ENCODE data around the gene TBC1D22B.

Gene TBC1D22B

GRCh38 chr6:37309692-37310091, 52.1 kb downstream of the TBC1D22B start:
- Histone ChIP-seq H3K36me3 (peaks cover 59% of the 10 kb centered on the region), H3K27me3 (no peaks in the 10 kb centered on the region), H3K27ac (no peak overlapping the region), H3K4me3 (ENCODE audit: low read depth in 1 of 2, low read length in 1 of 2) (no peak overlapping the region), H3K4me1 (ENCODE audit: control insufficient read depth in 1 of 2, insufficient read depth in 1 of 2, low read depth in 1 of 2, low read length in 1 of 2) (no peaks in the 10 kb centered on the region), H3K9me3 (no peaks in the 10 kb centered on the region)
- TF ChIP-seq, protein P1, sequence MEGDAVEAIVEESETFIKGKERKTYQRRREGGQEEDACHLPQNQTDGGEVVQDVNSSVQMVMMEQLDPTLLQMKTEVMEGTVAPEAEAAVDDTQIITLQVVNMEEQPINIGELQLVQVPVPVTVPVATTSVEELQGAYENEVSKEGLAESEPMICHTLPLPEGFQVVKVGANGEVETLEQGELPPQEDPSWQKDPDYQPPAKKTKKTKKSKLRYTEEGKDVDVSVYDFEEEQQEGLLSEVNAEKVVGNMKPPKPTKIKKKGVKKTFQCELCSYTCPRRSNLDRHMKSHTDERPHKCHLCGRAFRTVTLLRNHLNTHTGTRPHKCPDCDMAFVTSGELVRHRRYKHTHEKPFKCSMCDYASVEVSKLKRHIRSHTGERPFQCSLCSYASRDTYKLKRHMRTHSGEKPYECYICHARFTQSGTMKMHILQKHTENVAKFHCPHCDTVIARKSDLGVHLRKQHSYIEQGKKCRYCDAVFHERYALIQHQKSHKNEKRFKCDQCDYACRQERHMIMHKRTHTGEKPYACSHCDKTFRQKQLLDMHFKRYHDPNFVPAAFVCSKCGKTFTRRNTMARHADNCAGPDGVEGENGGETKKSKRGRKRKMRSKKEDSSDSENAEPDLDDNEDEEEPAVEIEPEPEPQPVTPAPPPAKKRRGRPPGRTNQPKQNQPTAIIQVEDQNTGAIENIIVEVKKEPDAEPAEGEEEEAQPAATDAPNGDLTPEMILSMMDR (IDR thresholded peaks at IDR 0.05), result no peak

- Histone ChIP-seq H3K9me3 (no peaks in the 10 kb centered on the region), H3K27ac (no peak overlapping the region), H3K4me3 (ENCODE audit: low read depth in 1 of 2, low read length in 1 of 2) (no peak overlapping the region), H3K4me1 (ENCODE audit: control insufficient read depth in 1 of 2, insufficient read depth in 1 of 2, low read depth in 1 of 2, low read length in 1 of 2) (no peaks in the 10 kb centered on the region), H3K27me3 (no peaks in the 10 kb centered on the region), H3K36me3 (peaks cover 60% of the 10 kb centered on the region)
- TF ChIP-seq, protein P1 (IDR thresholded peaks at IDR 0.05), result no peak
These were observed 53.4 kb downstream of the TBC1D22B start for GRCh38 chr6:37310966-37311365.

- no peaks in the 10 kb centered on the region for H3K4me1 ChIP-seq (ENCODE audit: control insufficient read depth in 1 of 2, insufficient read depth in 1 of 2, low read depth in 1 of 2, low read length in 1 of 2)
- H3K9me3 ChIP-seq, result no peaks in the 10 kb centered on the region
- no peak overlapping the region for H3K27ac ChIP-seq
- H3K36me3 ChIP-seq, result peaks cover 62% of the 10 kb centered on the region
- no peaks in the 10 kb centered on the region for H3K27me3 ChIP-seq
- H3K4me3 ChIP-seq (ENCODE audit: low read depth in 1 of 2, low read length in 1 of 2), result no peak overlapping the region
- TF ChIP-seq, protein P1 (IDR thresholded peaks at IDR 0.05), result no peak
These were observed 54.3 kb downstream of the TBC1D22B start for GRCh38 chr6:37311741-37312473.

DNA sequence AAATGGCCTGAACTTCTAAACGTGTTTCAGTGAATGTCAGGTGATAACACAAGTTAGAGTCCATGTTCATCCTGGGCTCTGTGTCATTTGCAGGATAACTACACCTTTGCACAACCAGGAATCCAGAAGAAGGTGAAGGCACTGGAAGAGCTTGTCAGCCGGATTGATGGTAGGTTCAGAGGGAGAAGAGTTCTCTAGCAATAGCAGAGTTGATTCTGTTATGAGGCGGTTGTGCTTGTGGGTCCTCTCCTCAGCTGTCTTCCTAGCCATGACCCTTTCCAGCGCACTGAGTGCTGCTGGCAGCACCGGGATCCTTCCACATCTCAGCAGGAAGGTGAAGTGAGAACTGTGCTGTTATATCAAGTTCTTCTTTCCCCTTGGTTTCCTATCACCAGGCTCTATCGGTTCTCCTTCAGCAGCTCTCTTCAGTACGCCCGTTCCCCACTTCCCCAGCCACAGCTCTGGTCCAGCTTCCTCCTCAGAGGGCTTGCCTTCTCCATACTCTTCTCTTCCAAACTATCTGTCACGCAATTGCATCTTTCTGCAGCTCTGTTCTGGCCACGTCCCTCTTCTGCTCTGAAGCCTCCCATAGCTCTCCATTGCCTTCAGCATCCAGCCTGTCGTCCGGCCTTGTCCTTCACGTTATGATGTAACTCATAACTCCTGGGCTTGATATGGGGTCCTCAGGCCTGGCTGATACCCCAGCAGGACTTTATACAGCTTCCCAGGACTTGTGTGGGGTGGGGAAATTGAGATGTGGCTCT, 56.3 kb downstream of the TBC1D22B start:
- Histone ChIP-seq H3K4me3 (ENCODE audit: low read depth in 1 of 2, low read length in 1 of 2) (no peak overlapping the region), H3K27ac (no peak overlapping the region), H3K9me3 (no peaks in the 10 kb centered on the region), H3K36me3 (peaks cover 68% of the 10 kb centered on the region), H3K27me3 (no peaks in the 10 kb centered on the region), H3K4me1 (ENCODE audit: control insufficient read depth in 1 of 2, insufficient read depth in 1 of 2, low read depth in 1 of 2, low read length in 1 of 2) (no peaks in the 10 kb centered on the region)
- TF ChIP-seq, protein P1 (IDR thresholded peaks at IDR 0.05), result no peak

DNA sequence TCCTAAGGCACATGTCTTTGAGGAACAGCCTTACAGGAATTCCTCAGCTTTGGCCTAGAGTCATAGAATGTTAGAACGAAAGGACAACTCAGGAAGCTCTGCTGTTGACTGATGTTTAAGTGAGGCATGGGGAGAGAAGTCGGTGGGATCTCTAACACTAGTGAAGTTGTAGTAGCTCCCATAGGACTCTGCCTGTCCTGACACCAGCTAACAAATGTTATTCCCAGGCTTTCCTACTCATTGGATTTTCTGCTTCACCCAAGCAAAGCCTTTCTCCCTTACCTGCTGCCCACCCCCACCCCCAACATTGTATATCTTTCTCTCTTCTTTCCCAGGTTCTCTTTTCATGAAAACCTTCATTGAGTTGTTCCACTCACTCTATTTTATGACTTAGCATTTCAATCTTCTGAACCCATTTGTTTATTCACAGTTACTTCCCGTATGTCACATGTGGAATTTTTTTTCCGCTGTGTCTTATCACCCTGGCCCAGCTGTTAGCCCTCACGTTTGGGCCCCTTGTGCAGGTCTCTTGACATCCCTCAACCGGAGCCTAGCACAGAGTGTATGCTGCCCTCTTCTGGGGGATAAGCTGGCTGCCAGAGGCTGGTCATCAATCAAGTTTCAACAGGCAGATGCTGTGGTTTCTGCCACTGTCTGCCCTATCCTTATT, 57.0 kb downstream of the TBC1D22B start:
- Histone ChIP-seq H3K4me1 (ENCODE audit: control insufficient read depth in 1 of 2, insufficient read depth in 1 of 2, low read depth in 1 of 2, low read length in 1 of 2) (no peaks in the 10 kb centered on the region), H3K27me3 (no peaks in the 10 kb centered on the region), H3K4me3 (ENCODE audit: low read depth in 1 of 2, low read length in 1 of 2) (no peak overlapping the region), H3K36me3 (peaks cover 73% of the 10 kb centered on the region), H3K9me3 (no peaks in the 10 kb centered on the region), H3K27ac (no peak overlapping the region)
- TF ChIP-seq, protein P1 (IDR thresholded peaks at IDR 0.05), result no peak

Data from neutrophil (primary cell).